ENCODE results near the gene MNAT1.
A peak's percentile ranks its signal among the peaks of the same experiment; 100 is the strongest.
"Not testable (repeated sequence)": the region's sequence is repeated elsewhere in the genome, so short reads cannot be mapped to it uniquely, and the experiment has no call there.

MNAT1 gene

DNA sequence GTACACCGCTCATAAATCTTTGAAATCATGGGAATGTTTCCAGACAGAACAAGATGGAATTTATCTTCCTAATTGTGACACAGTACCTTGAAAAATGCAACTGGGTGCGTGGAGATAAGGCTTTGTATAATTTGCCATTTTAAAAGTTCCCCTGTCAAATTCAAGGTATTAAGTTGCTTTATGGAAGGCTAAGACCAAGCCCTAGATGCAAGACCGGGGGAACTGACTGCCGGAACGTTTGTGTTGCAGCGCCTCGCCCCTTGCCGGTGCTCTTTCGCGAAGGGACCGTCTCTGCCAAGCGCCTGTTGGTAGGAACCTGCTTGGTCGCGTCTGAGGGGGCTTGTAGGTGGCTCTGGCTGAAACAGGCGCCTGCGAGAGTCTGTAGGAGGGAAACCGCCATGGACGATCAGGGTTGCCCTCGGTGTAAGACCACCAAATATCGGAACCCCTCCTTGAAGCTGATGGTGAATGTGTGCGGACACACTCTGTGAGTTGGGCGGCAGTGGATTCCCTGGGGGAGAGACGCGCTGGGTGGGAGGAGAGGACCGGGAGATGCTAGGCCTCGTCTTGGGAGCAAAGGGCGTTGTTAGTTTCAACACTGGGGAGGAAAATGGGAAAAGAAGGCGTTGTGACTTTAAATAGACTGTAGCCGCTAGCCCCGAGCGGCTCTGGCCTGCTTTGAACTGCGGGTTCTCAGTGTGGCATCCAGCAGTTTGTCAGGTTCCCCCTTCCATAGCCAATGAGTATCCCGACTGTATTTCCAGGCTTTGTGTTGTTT, at the start of gene MNAT1:
Gene MNAT1, plus strand, starts transcription at position 297 of the 778 bp plus-strand sequence. Its CDS starts 102 bp downstream, at position 399.
- peak; percentile 69 for DNase-seq

DNA sequence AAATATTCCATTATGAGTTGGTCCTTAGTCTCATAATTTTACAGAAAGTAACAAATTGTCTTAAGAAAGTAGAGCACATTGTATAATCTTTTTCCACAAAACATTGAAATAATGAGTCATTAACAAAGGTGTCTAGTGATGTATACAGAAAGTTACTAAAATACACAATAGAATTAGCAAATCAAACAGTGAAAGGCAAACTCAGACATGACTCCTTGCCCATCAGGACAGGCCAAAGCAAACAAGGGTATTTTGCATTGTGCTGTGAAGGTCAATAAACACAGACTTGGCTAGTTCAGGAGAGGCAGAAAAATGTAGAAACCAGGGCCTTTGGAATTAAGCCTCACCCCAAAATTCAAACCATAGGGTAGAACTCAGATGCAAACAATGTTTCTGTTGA, 47.7 kb upstream of the MNAT1 start:
- DNase-seq: no peak

DNA sequence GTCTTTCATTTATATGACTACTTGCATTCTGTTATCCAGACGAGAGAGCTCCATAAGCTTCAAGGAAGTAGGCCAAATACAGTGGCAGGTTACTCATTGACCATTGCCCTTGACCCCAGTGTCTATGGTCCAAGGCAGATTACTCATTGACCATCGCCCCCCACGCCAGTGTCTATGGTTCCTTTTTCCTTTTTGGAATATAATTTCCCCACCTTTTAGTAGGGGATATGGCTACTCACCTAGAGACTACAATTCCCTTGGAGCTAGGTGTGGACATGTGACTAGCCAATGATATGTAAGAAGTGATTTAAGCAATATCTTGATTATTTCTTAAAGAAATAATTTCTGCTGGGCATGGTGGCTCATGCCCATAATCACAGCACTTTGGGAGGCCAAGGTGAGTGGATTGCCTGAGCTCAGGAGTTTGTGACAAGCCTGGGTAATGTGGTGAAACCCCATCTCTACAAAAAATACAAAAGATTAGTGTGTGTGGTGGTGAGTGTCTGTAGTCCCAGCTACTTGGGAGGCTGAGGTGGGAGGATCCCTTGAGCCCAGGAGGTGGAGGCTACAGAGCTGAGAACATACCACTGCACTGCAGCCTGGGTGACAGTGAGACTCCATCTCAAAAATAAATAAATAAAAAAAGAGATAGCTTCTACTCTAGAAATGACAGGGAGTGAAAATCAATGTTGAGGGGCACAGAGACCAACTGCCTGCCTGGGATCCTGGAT, 43.0 kb upstream of the MNAT1 start:
- no peak for DNase-seq

DNA sequence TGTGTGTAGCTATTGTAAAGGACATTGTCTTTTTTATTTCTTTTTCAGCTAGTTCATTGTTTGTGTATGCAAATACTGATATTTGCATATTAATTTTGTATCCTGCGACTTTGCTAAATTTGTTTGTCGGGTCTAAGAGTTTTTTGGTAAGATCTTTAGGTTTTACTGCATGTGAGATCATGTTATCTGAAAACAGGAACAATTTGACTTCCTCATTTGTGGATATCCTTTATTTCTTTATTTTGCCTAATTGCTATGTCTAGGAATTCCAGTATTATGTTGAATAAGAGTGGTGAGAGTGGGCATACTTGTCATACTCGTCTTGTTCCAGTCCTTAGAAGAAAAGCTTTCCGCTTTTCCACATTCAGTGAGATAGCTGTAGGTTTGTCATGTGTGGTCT, 39.2 kb upstream of the MNAT1 start:
- DNase-seq: no peak

DNA sequence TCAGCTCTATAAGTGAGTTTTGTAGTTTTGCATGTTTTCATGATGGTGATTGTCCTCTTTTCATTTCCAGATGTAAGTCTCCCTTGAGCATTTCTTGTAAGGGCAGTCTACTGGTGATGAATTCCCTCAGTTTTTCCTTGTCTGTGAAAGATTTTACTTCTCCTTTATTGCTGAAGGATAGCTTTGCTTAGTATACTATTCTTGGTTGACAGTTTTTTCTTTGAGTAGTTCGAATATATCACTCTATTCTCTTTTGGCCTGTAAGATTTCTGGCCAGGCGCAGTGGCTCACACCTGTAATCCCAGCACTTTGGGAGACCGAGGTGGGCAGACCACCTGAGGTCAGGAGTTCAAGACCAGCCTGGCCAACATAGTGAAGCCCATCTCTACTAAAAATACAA, 34.0 kb upstream of the MNAT1 start:
- no peak for DNase-seq

DNA sequence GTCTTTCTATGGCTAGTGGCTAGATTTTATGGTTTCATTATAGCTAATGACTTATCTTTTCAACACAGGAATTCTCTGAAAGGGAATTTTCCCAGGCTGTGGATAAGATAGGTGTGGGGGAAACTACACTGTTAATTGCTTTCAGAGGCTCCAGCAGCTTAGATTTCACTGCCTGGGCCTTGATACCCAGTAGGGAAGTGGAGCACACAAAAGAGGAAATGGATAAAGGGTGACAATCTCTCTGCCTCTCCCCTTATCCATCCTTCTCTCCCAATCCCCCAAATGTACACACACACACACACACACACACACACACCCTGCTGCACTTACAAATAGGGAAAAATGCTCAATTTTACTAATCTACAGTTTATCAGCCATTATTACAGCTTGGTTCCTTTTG, 29.5 kb upstream of the MNAT1 start:
- DNase-seq: no peak

DNA sequence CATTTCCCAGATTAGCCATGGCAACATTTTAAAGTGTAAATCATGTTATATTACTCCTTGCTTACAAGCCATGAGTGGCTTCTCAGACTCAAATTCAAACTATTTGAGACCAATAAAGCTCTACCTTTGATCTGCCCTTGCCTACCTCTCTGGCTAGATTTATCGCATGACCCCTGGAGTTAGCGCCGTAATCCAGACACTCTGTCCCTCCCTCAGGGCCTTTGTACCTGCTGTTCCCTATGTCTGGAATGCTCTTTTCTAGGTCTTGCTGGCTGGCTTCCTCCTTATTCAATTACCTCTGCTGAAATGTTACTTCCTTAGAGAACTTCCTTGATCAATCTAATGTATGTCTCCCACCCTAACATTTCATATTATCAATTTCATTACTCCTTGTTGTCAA, 26.7 kb upstream of the MNAT1 start:
- DNase-seq: no peak

DNA sequence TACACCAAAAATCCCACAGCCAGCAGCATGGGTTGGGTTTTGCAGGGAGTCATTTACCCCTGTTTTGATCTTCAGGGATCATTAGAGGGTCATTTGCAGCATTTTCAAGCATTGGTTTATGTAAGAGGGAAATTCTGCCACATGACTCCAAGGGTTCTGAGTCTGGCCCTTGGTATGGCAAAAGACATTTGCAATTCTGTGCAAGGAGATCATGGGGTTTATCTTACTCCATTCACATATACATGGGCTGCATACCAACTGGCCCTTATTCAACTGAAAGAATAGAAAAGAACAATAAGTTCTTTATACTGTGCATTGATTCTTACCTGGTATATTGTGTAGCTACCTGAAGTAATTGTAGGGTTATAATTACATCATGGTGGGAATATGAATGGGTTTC, 24.1 kb upstream of the MNAT1 start:
- DNase-seq: no peak

DNA sequence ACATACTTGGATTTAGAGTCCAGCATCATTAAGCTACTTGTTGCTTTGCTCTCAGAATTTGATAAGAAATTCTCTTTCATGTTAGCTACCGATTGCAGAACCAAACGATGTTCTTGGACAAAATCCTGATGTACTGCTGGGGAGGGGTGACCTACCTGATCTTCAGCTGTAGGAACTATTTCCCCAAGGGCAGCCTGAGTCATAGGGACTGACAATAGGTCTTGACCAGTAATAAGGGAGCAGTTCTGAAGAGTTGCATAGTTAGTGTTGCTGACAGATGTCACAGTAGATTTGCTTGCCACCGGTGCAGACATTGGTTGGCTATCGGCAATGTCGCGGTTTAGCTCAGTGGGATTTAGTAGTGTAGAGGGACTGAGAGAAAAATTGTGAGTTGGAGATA, 21.0 kb upstream of the MNAT1 start:
- no peak for DNase-seq

DNA sequence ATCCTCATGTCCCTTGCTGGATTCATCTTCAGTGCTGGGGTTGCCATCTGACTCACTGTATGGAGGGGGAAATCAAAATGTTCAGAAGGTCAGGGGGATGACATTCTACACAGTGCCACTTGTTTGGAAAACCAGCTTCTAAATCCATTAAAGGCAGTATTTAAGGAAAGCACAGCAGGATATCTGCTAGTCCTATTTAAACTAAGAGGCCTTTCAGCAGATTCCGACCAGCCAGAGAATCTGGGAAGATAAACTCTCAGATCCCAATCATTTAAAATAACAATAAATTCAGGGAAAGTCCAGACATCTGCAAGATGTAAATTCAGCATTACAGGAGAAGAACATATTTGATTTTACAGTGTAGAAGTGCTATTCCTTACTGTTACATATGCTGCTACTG, 14.2 kb upstream of the MNAT1 start:
- DNase-seq: no peak

DNA sequence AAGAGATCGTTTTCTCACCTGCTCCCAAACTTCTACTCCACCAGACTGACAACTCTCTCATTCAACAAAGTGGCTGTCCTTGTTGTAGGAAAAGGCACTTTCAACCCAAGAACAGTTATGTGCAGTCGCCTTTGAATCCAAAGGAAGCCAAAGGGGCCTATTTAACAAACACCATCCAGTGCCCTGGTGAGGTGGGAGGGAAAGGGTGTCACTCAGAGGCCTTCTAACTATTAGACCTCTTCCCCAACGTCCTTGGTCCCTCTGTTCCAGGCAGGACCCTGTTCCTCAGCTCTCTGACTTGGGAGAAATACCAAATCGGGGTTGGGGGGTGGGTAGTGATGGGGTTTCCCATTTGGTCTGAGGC, 13.6 kb upstream of the MNAT1 start:
- DNase-seq: no peak

DNA sequence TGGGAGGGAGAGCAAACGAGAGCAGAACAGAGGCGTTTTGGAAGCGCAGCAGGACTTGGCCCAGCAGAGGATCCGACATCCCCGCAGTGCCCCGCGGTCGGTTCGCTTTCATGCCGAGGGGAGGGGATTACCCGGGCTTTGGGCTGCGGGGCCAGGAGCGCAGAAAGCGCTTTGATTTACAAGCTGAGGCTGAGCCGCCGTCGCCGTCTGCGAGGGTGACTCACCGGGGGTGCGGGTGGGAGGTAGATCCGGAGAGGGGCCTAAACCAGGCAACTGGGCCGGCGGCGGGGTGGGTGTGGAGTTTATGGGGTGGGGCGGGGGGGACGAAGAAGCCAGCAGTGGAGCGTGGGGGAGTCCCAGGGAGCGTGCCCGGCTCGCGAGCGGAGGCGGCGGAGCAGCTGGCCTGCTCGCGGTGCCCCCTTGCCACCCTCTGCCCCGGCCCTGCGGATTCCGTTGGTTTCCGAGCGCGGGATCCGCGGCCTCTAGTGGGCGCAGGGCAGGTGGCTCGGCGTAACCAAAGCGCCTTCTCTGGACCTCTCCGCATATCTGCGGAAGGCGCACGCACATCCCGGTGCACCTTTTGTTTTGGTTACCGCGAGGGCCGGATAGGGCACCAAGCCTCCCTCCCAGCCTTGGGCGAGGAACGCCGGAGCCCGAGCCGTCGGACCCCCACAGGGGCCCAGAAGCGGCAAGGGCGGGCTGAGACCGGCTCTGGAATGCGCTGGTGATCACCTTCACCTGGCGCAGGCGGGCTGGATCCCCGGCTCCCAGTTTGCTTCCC, 13.0 kb upstream of the MNAT1 start:
- DNase-seq: no peak

DNA sequence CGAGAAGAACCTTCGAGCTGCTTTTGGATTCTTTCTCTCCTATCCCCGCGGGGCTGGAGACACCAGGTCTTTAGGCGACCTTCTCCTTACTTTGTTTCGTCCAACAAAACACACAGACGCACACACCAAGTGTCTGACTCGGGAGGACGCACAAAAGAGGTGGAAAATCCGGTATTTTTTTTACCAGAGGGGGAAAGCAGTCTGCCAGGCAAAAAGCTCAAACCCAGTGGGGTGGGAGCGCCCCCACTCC, 12.5 kb upstream of the MNAT1 start:
- no peak for DNase-seq

DNA sequence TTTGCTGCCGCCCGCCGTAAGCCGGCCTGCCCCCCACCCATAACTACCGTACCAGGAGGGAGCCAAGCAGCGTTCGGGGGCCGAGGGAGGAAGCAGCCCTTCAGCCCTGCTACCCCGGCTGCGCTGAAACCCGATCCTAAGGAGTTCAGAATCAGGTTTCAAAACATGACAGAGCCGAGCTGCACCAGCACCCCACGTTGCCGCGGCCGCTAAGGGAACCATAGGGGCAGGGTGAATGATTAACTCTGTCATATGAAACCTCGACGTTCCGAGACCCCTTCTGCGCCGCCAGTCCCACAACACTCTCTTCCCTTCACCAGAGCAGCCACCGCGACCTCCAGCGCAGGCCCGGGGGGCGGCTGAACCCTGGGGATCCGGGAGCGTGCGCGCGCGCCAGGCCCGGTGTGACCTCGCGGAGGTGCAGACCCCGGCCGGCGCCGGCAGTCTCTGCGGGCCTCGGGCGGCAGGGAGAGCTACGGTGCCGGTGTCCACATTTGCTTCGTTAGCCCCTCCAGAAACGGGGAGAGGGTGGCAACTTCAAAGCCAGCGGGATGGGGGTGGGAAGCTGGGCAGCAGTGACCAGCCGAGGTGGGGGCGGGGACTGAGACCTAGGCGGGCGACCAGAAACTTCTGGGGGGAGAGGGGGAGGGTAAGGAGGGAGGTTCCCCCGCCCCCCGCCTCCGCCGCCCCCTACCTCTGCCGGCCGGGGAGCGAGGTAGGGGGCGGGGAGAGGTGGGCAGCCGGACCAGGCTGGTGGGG, 12.0 kb upstream of the MNAT1 start:
- peak; percentile 16 for DNase-seq

DNA sequence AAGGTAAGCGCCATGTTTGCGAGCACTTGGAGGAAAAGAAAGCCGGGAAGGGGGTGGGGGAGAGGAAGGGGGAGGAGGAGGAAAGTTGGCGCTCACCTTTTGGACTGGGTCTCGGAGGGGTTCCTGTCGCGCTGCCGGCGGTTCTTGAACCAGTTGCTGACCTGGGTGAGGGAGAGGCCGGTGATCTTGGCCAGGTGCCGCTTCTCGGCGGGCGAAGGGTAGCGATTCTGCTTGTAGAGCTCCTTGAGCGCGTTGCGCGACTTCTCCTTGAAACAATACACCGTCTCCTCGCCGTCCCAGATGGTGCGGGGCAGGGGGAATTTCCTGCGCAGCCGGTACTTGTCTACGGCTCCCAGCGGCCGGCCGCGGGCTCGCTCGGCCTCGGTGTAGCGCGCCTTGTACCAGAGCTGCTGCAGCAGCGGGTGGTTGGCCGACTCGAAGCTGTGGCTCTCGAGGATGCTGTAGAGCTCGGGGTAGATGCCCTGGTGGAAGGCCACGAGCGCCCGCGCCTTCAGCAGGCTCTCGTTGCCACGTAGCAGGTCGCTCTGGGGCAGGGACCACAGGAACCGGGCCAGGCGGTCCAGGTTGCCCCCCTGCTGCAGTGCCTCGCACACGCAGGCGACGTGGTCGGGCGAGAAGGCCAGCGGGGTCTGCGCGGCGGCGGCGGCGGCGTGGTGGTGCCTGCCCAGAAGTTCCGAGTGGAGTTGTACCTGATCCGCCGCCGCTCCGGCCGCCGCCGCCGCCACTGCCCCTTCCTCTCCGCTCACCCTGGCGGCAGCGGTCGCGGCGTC, 11.2 kb upstream of the MNAT1 start:
- peak; percentile 25 for DNase-seq

DNA sequence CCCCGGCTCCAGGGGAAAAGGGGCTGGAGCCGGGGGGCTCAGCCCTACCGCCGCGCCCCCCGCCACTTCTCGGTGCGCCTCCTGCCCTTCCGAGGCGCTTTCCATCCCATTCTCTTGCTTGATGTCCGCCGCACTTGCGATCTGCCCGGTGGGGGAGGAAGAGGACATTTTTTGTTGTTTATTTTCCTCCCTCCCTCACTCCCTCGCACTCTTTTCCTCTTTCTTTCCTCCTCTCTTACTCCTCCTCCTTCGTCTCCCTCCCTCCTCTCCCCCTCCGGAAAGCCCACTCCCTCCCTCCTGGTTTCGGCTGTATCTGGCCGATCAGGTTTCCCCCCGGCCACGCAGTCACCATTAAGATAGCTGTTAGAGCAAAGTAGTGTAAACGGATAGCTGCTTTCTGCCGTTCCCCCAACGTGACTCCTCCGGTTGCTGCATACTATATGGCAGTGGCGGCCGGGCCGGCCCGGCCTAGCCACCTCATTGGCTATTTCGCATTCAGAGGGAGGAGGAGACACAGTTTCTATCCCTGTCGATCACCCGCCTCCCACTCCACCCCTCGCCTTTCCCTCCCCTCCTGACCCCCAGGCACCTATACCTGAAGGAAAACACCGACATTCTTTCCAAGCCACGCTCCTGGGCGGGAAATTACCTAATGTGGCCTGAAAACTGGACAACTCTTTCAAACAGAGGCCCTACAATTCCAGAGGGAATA, 10.5 kb upstream of the MNAT1 start, which contains the start of gene SIX4:
Gene SIX4, minus strand, starts transcription at position 445 of the 712 bp plus-strand sequence. Its CDS starts 277 bp downstream, at position 168.
- peak; percentile 37 for DNase-seq

DNA sequence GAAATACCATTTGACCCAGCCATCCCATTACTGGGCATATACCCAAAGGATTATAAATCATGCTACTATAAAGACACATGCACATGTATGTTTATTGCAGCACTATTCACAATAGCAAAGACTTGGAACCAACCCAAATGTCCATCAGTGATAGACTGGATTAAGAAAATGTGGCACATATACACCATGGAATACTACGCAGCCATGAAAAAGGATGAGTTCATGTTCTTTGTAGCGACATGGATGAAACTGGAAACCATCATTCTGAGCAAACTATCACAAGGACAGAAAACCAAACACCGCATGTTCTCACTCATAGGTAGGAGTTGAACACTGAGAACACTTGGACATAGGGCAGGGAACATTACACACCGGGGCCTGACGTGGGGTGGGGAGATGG, 3.3 kb upstream of the MNAT1 start:
- not testable (repeated sequence) for DNase-seq

DNA sequence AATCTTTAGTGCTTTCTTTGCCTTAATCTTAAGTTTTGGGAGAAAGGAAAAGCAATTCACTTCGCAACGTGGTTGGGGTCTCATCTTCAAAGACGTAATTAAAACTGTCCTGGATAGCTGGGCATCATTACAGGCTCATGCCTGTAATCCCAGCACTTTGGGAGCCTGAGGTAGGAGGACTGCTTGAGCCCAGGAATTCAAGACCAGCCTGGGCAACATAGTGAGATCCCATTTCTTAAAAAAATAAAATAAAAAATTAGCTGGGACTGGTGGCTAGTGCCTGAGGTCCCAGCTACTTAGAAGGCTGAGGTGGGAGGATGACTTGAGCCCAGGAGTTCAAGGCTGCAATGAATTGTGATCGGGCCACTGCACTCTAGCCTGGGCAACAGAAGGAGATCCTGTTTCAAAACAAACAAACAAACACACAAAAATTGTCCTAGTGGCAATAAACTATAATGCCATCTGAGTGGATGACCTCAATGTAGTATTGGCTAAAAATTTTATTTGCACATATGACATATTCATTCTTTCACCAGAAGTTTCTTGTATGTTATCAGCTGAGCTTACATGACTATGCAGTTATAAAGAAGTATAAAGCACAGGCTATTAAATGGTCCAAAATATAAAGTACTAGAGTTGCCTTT, 1.6 kb upstream of the MNAT1 start:
- no peak for DNase-seq

DNA sequence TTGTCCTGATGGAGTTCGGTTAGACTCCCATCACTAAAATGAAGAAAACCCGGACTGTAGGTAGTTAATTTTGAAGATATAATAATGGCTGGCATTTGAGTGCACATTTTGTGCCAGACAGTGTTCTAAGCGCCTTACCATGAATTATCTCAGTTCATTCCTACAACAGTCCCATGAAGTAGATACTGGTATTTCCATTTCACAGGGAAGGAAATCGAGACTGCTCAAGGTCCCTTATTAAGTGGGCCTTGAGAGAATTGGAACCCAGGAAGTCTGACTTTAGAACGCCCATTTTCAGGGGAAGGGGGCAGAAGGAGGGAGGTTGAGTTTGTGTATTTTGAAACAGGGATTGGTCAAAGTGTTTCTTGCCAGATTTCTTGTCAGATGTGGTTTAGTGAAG, 855 bp downstream of the MNAT1 start:
- no peak for DNase-seq

DNA sequence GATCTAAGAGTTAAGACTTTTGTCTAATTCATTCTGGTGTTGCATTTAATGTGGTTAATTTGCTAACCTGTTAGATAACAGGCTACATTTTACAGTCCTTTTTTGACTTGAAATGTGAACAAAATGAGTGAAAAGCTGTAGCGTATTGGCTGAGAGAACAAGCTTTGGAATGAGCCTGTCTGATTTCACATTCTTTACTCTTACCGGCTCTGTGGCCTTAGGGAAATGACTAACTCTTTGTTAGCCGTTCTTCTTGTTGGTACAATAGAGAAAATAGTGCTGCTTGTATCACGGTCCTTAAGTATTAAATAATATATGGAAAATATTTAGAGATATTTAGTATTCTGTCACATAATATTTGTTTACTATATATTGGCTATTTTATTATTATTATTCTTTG, 1.9 kb downstream of the MNAT1 start:
- DNase-seq: no peak

DNA sequence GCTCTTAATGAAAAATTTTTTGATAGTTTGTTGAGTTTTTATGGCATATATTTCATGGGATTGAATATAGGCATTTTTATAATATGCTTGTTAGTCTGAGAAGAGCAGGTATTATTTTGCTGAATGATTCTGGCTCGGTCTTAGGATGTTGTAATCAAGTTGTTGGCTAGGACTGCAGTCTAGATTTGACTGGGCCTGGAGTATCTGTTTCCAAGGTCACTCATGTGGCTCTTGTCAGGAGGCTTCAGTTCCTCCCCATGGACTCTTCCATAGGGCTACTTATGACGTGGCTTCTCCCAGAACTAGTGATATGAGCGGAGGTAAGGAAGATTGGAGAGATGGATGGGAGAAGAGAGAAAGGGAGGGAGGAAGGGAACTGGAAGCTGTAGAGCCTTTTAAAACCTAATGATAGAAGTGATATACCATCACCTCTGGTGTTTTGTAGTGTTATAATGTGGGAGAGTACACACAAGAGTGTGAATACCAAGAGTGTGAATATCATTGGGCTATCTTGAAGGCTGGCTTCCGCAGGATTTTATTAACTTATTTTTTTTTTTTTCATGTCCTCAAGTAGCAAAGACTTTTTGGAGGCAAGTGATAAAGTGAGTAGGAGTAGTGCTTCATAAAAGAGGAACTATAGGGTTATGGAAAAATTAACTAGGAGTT, 4.4 kb downstream of the MNAT1 start:
- DNase-seq: no peak

Data from suppressor macrophage treated with lipopolysaccharide for 4 hours (primary cell).